Trophoblast cell (in vitro differentiated cells and primary cell): Measurements from ENCODE around the gene KRT13.

Source experiments
- DNase-seq, 2 donors: peaks; one replicate each; pipeline ENCODE4 v3.0.0-alpha.2; 2016
- H2AFZ ChIP-seq: 2 replicates; pipeline ENCODE4 v1.6.1; 2013; ENCODE audit warnings: low read length, moderate library complexity, mild to moderate bottlenecking; ENCODE audit not compliant: insufficient read depth, poor library complexity
- H2AK5ac ChIP-seq: 2 replicates; pipeline ENCODE4 v1.6.1; 2013; ENCODE audit warnings: mild to moderate bottlenecking, low read length
- H2BK120ac ChIP-seq: 2 replicates; pipeline ENCODE4 v1.6.1; 2013; ENCODE audit warnings: low read length, mild to moderate bottlenecking, moderate library complexity; ENCODE audit not compliant: insufficient read depth, poor library complexity
- H2BK12ac ChIP-seq: 2 replicates; pipeline ENCODE4 v1.6.1; 2013; ENCODE audit warnings: mild to moderate bottlenecking, low read length, moderate library complexity
- H2BK5ac ChIP-seq: 2 replicates; pipeline ENCODE4 v1.6.1; 2013; ENCODE audit warnings: low read length, low read depth, moderate library complexity, mild to moderate bottlenecking; ENCODE audit not compliant: poor library complexity
- H3K14ac ChIP-seq: 2 replicates; pipeline ENCODE4 v1.6.1; 2013; ENCODE audit warnings: mild to moderate bottlenecking, low read length
- H3K18ac ChIP-seq: 2 replicates; pipeline ENCODE4 v1.6.1; 2013; ENCODE audit warnings: mild to moderate bottlenecking, low read length
- H3K23ac ChIP-seq: 2 replicates; pipeline ENCODE4 v1.6.1; 2013; ENCODE audit warnings: low read length
- H3K27ac ChIP-seq: 2 replicates; pipeline ENCODE4 v1.5.1; 2013; ENCODE audit warnings: low read depth, mild to moderate bottlenecking, inconsistent platforms, low read length, moderate library complexity
- H3K27me3 ChIP-seq: 2 replicates; pipeline ENCODE4 v1.6.1; 2013; ENCODE audit warnings: inconsistent platforms, mild to moderate bottlenecking, low read length, moderate library complexity; ENCODE audit not compliant: insufficient read depth
- H3K36me3 ChIP-seq, 2 experiments: 1 replicate in 1 of 2; 2 replicates in 1 of 2; pipeline ENCODE4 v1.6.1; 2013; ENCODE audit warnings: low read length in 2 of 2, mild to moderate bottlenecking in 2 of 2, moderate library complexity in 1 of 2; ENCODE audit not compliant: insufficient read depth in 2 of 2, control insufficient read depth in 1 of 2
- H3K4ac ChIP-seq: 2 replicates; pipeline ENCODE4 v1.6.1; 2013; ENCODE audit warnings: low read depth, mild to moderate bottlenecking, low read length, moderate library complexity
- H3K4me1 ChIP-seq, 2 experiments: 1 replicate in 1 of 2; 2 replicates in 1 of 2; pipeline ENCODE4 v1.6.1; 2013; ENCODE audit warnings: low read length in 2 of 2, mild to moderate bottlenecking in 2 of 2, moderate library complexity in 1 of 2; ENCODE audit not compliant: insufficient read depth in 2 of 2, control insufficient read depth in 1 of 2
- H3K4me2 ChIP-seq: 2 replicates; pipeline ENCODE4 v1.6.1; 2013; ENCODE audit warnings: inconsistent platforms, mild to moderate bottlenecking, low read length, moderate library complexity
- H3K4me3 ChIP-seq: 2 replicates; pipeline ENCODE4 v1.5.1; 2013; ENCODE audit warnings: mild to moderate bottlenecking, low read depth, low read length, inconsistent platforms
- H3K79me1 ChIP-seq: one replicate; pipeline ENCODE4 v1.6.1; 2013; ENCODE audit warnings: low read length
- H3K79me2 ChIP-seq: 2 replicates; pipeline ENCODE4 v1.6.1; 2013; ENCODE audit warnings: low read length, mild to moderate bottlenecking; ENCODE audit not compliant: control insufficient read depth, insufficient read depth, poor library complexity
- H3K9ac ChIP-seq: 2 replicates; pipeline ENCODE4 v1.6.1; 2013; ENCODE audit warnings: mild to moderate bottlenecking, low read length
- H3K9me3 ChIP-seq: 2 replicates; pipeline ENCODE4 v1.6.1; 2013; ENCODE audit warnings: low read depth, mild to moderate bottlenecking, control low read depth, inconsistent platforms, low read length; ENCODE audit not compliant: insufficient read depth
- H4K12ac ChIP-seq: 2 replicates; pipeline ENCODE4 v1.6.1; 2013; ENCODE audit warnings: low read depth, mild to moderate bottlenecking, low read length, moderate library complexity
- H4K8ac ChIP-seq: 2 replicates; pipeline ENCODE4 v1.6.1; 2013; ENCODE audit warnings: low read depth, mild to moderate bottlenecking, low read length, moderate library complexity
- H4K91ac ChIP-seq: one replicate; pipeline ENCODE4 v1.6.1; 2013; ENCODE audit warnings: low read depth, mild to moderate bottlenecking, low read length, moderate library complexity
- WGBS: extraction: QIAGEN DNeasy Blood & Tissue Kit; methylation state at CpG from one replicate; pipeline ENCODE4 v1.1.7; 2013; ENCODE audit warnings: missing lambda C conversion rate; ENCODE audit not compliant: insufficient read length, insufficient coverage; ENCODE audit errors: extremely low coverage; 5-methylcytosine and 5-hydroxymethylcytosine counted together

The KRT13 gene

DNA sequence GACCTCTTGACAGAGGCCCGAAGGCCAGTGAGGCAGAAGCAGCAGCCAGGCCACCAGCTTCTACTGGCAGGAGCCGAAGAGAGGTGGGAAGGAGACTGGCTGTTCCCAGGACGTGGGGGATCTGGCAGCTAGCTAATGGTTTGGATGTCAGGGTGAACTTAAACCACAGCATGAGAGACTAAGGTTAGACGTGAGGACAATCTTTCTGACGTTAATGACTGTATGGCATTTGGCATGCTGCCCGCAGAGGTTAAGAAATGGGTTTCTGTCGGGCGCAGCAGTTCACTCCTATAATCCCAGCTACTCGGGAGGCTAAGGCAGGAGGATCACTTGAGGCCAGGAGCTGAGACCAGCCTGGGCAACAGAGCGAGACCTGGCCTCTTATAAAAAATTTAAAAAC lies 6.3 kb upstream of the KRT13 start:
- Histone ChIP-seq H2BK12ac (no peak overlapping the region), H2AFZ (no peak overlapping the region), H3K14ac (no peak overlapping the region), H2AK5ac (no peak overlapping the region), H3K23ac (no peak overlapping the region), H3K27me3 (no peaks in the 10 kb centered on the region), H2BK5ac (no peak overlapping the region), H4K91ac (no peak overlapping the region), H4K12ac (no peak overlapping the region), H3K36me3 (no peaks in the 10 kb centered on the region), H3K79me2 (no peaks in the 10 kb centered on the region), H3K4me1 (peaks cover 3% of the 10 kb centered on the region in 2 experiments), H3K79me1 (no peaks in the 10 kb centered on the region), H3K27ac (no peak overlapping the region), H3K9ac (no peak overlapping the region), H3K4me3 (no peak overlapping the region), H3K9me3 (no peaks in the 10 kb centered on the region), H3K4ac (no peak overlapping the region), H2BK120ac (no peak overlapping the region), H4K8ac (no peak overlapping the region), H3K4me2 (no peak overlapping the region), H3K18ac (no peak overlapping the region)
- DNase-seq = no peak
- no CpG with 5 or more reads among the region's 10 CpGs for WGBS

DNA sequence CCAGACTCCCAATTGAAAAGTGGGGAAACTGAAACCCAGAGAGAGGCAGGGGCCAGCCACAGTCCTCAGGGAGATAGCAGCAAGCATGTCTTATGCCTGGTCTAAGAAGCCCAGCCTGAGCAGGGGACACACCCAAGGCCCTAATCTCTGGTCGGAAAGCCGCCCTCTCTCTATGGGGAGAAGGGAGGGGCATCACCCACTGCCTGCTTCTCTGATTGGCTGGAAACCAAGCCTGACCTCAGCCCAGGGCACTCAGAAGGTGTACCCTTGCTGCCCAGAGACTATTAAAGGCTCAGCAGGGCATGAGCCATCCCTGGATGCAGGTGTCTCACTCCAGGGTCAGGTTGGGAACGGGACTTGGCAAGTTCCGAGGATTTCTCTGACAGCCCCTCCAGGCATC lies 5.7 kb upstream of the KRT13 start:
- Histone ChIP-seq H2BK5ac (no peak overlapping the region), H4K91ac (no peak overlapping the region), H3K9me3 (no peaks in the 10 kb centered on the region), H3K27ac (no peak overlapping the region), H3K36me3 (no peaks in the 10 kb centered on the region), H3K27me3 (no peaks in the 10 kb centered on the region), H3K79me1 (no peaks in the 10 kb centered on the region), H3K18ac (no peak overlapping the region), H4K8ac (no peak overlapping the region), H3K23ac (no peak overlapping the region), H4K12ac (no peak overlapping the region), H3K79me2 (no peaks in the 10 kb centered on the region), H3K4ac (no peak overlapping the region), H2AK5ac (no peak overlapping the region), H2AFZ (no peak overlapping the region), H3K4me2 (no peak overlapping the region), H3K9ac (no peak overlapping the region), H3K14ac (no peak overlapping the region), H3K4me1 (peaks cover 3% of the 10 kb centered on the region in 2 experiments), H2BK120ac (no peak overlapping the region), H2BK12ac (no peak overlapping the region), H3K4me3 (no peak overlapping the region)
- WGBS = no CpG with 5 or more reads among the region's 4 CpGs
- DNase-seq = no peak

DNA sequence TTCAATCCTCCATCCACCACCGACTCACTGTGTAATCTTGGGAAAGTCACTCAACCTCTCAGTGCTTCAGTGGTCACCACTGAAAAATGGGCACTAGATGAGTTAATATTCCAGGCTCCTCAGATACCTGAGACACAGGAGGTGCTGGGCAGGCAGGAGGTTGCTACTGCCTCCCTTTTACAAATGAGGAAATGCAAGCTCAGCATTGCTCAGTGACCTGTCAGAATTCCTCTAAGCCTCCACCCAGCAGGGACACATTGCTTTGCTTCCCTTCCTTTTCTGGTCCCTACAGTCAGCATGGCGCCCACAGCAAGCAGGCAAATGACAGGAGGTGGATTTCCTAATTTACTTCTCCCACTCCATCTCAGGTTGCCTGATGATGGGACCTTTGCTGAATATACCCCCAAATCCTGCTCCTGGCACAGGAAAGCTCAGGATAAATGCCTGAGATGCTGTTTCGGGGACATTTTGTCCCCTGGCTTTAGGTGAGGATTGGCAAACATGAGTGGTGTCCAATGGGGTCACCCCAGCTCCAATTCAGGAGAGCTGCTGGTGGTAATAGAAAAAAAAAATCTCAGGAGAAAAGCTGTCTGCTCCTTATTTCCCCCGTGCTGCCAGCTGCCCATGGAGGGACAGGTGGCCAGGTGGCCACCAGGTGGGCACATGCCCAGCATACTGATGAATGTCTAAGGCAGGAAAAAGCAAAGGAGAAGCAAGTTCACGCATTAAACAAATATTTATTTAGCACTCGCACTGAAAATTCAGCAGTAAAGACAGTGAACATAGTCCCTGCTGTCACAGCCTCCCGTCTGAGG lies 5.0 kb upstream of the KRT13 start:
- no peak overlapping the region for H2AK5ac ChIP-seq
- H2BK12ac ChIP-seq = no peak overlapping the region
- H3K79me1 ChIP-seq = no peaks in the 10 kb centered on the region
- no peak overlapping the region for H3K4me3 ChIP-seq
- H4K12ac ChIP-seq = no peak overlapping the region
- no CpG with 5 or more reads among the region's 7 CpGs for WGBS
- H3K9me3 ChIP-seq = no peaks in the 10 kb centered on the region
- no peak overlapping the region for H3K14ac ChIP-seq
- no peaks in the 10 kb centered on the region for H3K79me2 ChIP-seq
- H2BK120ac ChIP-seq = no peak overlapping the region
- H3K27me3 ChIP-seq = no peaks in the 10 kb centered on the region
- H2AFZ ChIP-seq = no peak overlapping the region
- no peak overlapping the region for H3K4me2 ChIP-seq
- no peak overlapping the region for H4K8ac ChIP-seq
- no peak overlapping the region for H3K18ac ChIP-seq
- H3K27ac ChIP-seq = no peak overlapping the region
- H4K91ac ChIP-seq = no peak overlapping the region
- no peaks in the 10 kb centered on the region for H3K36me3 ChIP-seq
- H3K9ac ChIP-seq = no peak overlapping the region
- no peak overlapping the region for H3K4ac ChIP-seq
- H3K23ac ChIP-seq = no peak overlapping the region
- peaks cover 3% of the 10 kb centered on the region in 2 experiments for H3K4me1 ChIP-seq
- DNase-seq = peak in 1 of 2 donors; percentile 43
- H2BK5ac ChIP-seq = no peak overlapping the region

DNA sequence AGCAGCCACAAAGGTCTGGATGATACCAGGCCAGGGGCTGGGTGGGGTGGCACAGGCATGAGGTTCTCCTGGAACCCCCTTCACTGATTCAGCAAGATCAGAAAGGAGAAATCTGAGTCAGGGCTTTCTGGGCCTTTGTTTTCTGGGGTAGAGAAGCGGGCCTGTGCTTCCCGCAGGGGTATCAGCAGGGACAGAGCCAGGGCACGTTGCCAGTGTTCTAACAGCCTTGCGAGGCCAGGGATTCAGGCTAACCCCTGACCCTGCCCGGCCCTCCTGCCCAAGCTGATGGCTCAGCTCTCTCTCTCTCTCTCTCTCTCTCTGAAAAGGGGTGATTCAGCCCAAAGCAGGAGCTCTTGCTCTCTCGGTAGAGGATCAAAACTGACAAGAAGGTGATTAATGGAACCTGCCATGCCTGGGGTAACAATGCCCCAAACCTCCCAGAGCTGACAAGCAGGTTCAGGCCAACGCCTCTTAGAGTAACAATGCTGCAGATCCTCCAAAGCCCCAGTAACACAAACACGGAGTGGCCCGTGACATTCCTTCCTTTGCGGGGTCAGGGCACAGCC lies 2.0 kb upstream of the KRT13 start:
- Histone ChIP-seq H3K9ac (no peak overlapping the region), H4K91ac (no peak overlapping the region), H3K4me3 (no peak overlapping the region), H3K4me1 (peaks cover 3% of the 10 kb centered on the region in 2 experiments), H4K8ac (no peak overlapping the region), H3K14ac (no peak overlapping the region), H3K4me2 (no peak overlapping the region), H3K79me2 (no peaks in the 10 kb centered on the region), H3K23ac (no peak overlapping the region), H3K9me3 (peaks cover 1% of the 10 kb centered on the region), H3K18ac (no peak overlapping the region), H3K4ac (no peak overlapping the region), H3K79me1 (no peaks in the 10 kb centered on the region), H4K12ac (no peak overlapping the region), H2AK5ac (no peak overlapping the region), H3K36me3 (no peaks in the 10 kb centered on the region), H3K27me3 (no peaks in the 10 kb centered on the region), H2BK5ac (no peak overlapping the region), H2AFZ (no peak overlapping the region), H3K27ac (no peak overlapping the region), H2BK12ac (no peak overlapping the region), H2BK120ac (no peak overlapping the region)
- no CpG with 5 or more reads among the region's 10 CpGs for WGBS
- DNase-seq = no peak
